Stimulated activated CD4-positive, alpha-beta T cell treated with anti-CD3 and anti-CD28 coated beads, Interleukin-12 subunit alpha, Interleukin-12 subunit beta, amount 100 ng/mL, for 48 hours (primary cell): ENCODE data around the gene TMA7B.

Experiments used
- DNase-seq, 3 donors: peaks; one replicate each; pipeline ENCODE4 v3.0.0-alpha.2; 2020; ENCODE audit warnings: low read depth in 2 of 3, low spot score in 1 of 3

Gene TMA7B

DNA sequence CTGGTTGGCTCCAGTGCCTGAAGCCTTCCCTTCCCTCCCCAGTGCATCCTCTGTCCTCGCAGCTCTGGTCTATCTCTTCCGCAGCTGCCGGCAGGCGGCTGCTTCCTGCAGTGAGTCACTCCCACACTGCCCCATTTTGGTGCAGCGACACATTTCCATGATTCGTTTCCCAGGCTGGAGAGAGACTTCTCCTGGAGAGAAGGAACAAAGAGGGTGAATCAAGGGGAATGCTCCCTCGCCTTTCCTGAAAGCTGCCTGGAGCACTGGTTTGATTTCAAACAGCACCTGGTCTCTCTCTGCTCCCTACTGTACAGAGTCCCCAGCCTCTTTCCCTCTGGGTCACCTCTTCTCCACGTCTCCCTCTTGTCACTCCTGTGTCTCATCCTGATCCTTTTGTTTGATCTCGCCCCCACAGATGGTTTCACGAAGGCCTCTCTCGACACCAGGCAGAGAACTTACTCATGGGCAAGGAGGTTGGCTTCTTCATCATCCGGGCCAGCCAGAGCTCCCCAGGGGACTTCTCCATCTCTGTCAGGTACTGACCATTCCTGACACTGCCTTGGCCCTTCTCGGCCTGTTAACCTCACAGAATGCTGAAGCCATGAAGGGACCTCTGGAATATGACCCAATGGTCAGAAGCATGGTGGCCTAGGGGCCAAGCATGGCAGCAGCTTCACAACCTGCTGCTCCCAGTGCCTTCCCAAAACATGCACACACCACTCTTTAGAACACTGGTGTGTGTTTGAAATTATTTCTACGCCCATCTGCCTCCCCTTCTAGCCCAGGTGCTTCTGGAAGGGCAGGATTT, at the start of gene TMA7B:
TSS of gene TMA7B (plus strand) at position 758 of the 808 bp plus-strand sequence. CDS start 3,978 bp downstream, outside the sequence.
- peak in 1 of 3 donors; percentile 24 for DNase-seq

DNA sequence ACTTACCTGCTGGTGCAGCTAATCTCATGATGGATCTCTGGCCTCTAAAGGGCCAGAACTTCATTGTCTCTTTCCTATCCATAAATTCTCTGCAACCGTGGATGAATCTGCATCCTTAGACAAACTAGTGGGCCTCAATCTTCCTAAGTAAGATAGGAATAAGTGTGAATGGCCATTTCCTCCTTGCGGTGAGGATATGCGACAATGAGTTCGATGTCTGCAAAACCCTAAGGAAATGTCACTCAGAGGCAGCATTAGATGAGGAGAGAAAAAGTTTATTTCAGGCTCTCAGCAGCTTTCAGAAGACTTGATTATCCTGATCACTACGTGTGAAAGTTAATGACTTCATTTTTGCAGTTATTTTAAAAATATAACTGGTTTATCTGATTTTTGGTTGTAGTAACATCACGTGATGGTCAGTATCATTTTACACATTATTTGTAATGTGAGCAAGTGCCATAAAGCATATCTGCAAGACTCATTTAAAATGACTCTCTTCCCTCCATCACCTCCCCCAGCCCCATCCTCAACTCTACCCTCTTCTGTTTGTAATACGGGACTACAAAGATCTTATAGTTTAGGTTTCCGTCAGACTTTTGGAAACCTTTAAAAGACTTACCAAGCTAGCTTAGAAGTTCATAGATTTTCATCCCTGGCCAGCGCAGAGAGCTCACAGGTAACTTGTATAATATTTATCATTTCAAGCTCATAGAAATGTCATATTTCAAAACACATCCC, 49.2 kb upstream of the TMA7B start:
- no peak for DNase-seq

DNA sequence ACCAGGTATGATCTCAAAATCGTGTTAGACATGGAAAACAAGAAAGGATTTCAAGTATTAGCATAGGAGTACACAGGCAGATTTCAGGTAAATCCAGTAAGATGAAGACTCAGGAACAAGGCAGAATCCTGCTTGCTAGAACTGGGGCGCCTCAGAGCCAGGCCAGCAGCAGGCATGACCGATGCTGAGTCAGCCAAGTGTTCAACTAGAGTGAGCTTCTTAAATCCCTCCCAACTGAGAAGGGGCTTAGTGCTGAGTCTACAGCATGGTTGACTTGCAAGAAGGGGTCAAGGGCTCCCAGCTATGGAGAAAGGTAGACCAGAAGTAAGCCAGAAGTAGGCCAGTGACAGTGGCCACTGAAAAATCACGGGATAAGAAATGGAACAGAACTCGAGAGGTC, 46.9 kb upstream of the TMA7B start:
- DNase-seq = no peak

DNA sequence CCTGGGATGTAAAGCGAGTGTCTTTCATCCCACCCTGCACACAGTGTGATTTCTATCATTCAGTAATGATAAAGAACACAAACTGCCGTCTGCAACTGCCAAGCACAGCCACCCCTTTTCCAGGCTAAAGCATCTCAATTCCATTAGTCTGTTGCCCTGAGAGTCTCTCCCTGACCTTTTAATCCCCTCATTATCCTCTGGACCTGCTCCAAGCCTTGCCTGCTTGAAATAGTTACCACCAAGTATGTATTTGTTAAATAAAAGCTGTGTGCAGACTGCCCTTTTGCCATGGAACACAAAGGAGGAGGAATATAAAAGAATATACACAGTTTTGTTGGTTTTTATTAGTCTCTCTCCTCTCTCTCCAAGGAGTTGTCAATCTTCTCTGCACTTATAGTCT, 46.3 kb upstream of the TMA7B start:
- no peak for DNase-seq

DNA sequence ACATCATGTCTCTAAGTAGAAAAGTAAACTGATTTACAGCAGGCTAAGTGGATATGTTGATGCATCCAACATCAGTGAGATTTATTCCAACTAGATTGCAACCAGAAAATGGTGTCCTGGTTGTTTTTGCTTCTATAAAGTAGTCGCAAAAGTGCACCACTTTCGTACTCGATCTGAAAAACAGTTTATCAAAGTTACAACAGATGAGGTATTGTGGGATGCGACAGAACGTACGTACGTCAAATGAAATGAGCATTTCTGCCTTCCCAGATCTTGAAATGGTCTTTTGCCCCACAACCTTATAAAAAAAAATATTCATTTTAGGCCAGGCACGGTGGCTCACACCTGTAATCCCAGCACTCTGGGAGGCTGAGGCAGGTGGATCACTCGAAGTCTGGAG, 45.6 kb upstream of the TMA7B start:
- no peak for DNase-seq

DNA sequence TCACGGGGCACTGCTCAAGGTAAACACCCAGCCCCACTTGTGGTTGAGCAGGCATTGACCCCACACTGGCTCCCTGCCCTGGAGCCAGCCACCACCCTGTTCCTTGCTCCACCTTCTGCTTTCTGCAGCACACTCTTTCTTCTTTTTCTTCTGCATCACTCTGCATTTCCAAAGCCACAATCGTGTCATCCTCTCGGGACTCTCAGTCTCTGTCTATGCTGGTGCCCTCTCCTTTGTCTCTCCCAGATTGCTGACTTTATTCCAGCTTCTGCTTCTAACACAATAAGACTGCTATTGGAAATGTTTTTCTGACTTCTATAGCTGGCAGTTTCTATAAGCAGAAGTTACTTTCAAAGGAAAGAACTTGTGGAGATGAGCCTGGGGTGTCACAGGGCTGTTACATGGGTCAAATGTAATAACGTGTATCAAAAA, 44.9 kb upstream of the TMA7B start:
- DNase-seq = no peak

DNA sequence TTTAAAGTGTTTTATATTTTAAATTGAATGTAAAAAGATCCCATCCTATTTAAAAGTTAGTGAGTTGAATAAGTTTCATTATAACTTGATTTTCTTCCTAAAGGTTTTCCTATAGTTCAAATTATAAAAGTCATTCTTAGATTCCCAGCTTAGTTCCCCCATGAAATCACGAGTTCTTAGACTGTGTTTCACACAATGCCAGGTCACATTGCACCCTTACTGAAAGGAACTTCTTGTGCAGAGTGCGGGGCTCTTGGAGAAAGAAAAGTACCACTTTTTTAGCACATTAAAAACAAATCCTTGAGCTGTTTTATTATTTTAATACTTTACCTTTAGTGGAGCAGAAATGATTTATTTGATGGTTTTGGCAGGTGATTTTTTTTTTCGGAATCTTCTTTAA, 43.7 kb upstream of the TMA7B start:
- DNase-seq = no peak

DNA sequence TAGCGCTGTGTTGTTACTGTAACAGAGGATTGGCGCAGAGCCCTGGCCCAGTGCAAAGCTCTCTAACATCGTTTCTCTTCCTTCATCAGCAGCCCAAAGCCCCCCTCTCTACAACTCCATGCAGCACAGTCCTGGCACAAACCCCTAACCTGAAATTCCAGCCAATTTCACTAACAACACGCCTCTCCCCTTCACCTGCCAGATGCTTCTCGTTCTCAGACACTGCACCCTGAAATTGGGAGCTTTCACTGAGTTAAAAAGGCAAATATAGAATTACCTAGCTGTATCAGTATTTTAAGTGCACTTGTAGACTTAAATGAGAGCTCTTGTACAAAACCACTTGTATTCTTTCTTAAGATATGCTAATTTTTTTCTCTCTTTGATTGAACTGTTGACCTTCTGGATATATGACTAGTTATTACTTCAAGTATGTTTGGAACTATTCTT, 43.0 kb upstream of the TMA7B start:
- DNase-seq = no peak

DNA sequence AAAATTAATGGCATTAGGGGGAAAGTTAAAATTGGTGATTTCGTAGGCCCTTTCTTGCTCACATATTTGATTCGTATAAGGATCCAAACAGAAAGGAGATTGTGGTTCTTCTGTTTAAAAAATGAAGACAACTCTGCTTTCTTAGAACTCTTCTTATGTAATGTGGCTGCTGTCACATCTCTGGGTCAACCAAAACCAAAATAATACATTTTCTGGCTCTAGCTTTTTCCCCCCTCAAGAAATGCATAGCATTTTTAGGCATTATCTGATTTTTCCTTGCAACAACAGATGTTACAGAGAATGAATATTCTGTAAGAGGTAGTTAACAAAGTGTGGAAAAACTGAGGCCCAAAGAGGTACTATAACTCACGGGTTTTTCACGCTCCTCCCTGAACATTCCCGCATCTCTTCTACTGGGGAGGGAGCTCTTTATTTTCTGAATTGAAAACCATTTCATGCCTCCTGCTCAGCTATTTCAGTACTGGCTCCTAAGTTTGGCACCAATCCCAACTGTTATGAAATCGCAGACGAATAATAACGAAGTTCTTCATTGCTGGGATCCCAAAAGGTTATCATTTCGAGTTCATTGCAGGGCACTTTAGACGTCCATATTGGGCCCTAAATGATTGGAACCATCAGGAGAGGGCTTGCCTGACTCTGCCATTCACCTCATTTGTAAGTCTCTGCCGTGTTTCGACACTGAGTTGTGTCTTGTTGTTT, 42.3 kb upstream of the TMA7B start:
- DNase-seq = no peak

DNA sequence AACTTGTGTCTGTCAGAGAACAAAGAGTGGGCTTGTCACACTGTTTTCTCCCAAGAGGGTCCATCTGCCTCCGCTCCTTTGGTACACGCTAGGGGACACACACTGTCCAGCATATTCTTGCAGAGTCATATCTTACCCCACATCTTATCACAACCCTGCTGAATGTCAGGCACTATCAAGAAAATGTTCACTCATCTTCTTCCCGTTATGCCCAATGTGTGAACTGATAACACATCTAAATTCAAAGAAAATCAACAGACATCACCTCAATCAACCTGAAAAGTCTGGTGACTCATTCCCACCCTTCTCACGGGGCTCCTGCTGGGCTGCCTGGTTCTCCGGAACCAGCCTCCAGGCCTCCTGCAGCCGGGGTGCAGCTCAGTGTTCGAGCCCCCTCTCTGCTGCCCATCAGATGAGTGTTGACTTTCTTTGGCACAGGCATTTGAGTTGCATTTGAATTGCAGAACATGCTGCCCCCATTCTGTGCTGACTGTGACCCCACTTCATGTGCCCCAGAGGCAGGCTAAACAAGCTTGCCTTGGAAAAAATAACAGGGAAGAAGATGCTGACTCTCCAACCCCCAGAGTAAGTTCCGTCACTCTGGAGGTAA, 40.0 kb upstream of the TMA7B start:
- peak in 2 of 3 donors; percentile 54 to 56 for DNase-seq

DNA sequence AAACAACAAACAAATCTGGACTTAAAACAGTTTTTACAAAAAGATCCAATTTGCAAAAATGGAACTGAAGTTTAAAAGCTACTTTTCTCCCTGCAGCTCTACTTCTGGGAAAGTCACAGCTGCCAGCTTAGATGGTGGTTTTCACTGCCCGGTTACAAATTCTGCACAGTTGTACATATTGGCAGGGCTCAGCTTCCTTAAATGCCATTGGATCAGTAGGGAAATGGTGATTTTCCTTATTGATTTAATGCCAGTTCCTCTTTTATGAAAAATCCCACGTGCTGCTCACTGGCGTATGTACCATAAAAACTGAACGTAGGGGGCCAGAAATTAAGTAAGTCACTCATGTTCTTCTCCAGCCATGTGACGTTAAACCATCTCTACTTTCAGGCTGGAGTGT, 36.5 kb upstream of the TMA7B start:
- no peak for DNase-seq

DNA sequence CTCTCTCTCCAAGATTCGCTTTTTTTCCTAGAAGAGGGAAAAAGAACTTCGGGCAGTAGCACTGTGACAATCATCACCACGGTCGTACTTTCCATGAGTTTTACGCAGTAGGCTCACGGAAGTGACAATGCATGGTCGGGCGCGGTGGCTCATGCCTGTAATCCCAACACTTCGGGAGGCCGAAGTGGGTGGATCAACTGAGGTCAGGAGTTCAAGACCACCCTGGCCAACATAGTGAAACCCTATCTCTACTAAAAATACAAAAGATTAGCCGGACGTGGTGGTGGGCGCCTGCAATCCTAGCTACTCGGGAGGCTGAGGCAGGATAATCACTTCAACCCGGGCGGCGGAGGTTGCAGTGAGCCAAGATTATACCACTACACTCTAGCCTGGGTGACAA, 35.9 kb upstream of the TMA7B start:
- no peak for DNase-seq

DNA sequence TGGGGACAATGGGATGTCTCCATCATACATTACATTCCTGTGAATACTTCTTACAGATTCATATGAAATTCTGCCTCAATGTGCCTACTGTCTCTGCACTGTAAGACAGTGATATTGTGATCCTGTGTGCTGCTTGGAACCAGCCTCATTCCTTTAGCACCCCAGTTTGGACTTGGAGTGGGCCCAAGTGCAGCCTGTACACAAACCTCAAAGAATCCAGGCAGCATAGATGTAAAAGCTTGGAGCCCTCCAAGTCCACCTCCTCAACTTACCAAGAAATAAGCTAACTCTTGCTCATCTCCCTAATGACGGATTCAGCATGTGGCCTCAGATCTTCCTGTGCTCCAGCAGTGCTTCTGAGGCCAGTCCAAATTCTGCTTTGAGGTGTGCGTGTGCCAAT, 34.9 kb upstream of the TMA7B start:
- DNase-seq = no peak

DNA sequence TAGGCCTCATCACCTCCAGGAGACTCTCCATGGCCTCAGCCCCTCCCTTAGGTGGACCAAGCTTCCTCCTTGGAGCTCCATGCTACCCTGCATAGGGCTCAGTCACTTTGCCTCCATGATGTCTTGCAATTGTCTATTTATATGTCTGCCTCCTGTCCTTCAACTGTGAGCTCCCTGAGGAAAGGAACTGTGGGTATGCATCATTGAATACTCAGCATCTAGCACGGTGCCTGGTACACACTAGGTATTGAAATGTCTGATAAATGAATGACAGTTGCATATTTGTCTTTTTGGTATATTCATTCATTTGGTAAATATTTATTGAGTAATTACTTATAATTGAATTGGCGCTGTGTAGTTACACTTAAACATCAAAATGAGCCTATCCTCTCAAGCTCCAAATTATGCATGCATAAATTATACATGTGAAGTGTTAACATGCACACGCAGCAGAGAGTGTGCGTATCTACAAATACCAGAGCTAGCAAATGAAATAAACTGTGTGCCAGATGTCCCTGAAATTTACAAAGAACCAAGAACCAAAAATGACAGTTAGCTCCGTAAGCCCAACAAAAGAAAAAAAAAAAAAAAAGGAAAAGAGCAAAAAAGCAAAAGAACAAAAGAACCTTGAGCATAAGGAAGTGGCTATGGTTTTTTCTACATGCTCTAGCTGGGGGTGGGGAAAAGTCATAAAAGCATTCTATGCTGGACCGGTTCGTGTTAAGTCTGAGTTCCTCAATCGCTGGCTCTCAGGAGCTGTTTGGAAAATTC, 34.1 kb upstream of the TMA7B start:
- DNase-seq = no peak

DNA sequence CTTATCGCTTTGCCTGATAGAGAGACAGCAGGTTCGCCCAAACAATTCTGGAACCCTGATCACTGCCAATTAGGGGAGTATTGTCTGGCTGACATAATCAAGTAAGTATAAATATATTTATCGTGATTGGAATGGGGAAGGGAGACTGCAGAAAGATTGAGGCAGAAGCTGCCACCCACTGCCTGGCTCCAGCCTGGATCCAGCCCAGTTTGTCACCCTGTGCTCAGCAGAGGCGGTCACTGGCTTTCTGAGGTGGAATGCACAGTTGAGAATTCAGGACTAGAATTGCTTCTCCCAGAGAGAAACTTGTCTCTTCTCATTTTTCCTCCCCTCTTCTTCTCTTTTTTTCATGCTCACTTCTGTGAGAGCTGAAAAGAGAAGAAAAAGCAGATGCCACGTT, 33.4 kb upstream of the TMA7B start:
- no peak for DNase-seq

DNA sequence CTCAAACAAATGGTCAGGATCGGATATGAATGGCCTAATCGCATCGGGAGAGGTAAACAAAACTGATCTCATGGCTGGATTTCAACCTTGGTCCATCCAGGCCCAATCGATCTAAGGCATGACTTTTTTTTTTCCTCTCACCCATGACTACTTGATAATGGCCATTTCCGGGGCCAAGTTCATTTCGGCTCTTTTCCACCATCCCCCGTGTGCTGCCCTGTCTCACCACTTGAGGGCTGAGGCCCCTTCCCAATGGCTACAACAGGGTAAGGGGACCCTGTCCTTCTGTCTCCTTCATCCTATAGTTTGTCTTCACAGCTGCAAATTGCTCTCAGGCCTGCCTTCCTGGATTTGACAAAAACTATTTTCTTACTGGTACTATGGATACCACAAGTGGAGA, 32.7 kb upstream of the TMA7B start:
- DNase-seq = no peak

DNA sequence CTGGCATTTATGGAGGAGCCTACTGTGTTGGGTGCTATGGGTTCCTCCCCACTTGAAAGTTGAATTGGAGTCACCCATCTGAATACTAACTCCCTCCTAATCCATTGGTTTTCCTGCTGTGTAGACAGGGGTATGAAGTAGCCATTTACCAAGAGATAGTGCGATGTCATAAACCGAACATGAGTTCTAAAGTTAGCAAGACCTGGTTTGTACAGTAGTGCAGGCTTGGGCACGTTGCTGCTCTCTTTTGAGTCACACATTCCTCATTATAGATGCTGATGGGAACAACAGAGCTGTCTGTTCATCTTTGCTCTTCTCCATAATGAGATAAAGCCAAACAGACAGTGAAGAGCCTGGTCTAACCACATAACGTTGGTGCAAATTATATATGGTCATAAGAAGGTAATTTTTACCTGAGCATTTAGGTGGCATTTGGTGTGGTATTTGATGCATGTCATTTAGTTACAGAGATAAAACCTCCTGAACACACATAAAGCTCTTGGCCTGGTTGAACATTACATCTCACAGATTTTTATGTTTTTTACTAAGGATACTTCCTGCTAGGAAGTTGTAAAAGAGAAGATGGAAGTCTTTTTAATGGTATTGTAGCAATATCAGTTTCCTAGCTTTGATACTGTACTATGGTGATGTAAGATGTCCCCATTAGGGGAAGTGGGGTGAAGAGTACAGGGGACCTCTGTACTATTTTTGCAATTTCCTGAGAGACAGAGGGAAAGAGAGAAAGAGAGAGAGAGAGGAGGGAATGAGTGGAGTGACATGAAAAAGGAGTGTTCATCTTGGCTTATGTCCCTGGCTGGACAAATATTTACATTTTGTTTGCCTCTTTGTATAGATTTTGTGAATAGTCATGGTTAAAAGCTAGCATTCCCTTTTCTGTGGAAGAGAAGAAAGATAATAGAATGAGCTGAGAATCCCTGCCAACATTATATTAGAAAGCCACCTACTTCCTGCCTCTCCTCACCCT, 31.4 kb upstream of the TMA7B start:
- DNase-seq = no peak

DNA sequence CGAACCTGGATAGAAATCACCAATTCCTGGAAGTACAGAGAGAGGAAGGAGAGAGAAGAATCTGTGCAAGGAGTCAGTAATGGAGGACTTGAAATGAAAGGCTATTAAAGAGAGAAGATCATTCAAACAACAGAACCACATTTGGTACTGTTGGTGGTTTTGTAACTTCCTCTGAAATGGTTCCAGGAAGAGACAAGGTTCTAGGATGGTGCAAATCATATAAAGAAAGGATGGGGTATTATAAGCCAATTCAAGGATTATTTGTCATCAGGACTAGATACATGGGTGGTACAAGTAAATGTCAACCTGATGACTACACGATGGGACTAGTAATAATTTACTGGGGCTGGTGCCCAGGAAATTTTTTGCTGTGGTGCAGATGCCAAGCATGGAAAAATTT, 28.9 kb upstream of the TMA7B start:
- DNase-seq = no peak

DNA sequence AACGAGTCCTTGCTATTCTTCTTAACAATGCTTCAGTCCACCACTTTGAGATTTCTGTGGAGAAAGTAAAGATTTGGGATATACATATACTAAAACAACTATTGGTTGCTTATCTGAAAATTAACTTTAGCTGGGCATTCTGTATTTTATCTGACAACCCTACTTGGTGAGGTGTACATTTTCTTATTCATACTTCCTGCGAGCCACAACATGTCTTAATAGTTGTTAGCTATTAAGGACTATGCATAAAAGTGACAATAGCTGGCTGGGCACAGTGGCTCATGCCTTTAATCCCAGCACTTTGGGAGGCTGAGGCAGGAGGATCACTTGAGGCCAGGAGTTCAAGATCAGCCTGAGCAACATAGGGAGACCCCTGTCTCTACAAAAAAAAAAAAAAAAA, 28.0 kb upstream of the TMA7B start:
- no peak for DNase-seq
